NCI-H1694 treated with DMSO at 0.1 percent for 48 hours (cell line): ENCODE measurements around the gene POMP.
"Not testable (repeated sequence)": the region's sequence is repeated elsewhere in the genome, so short reads cannot be mapped to it uniquely, and the experiment has no call there.

Source experiments
- DNase-seq: peaks from one replicate; lab custom pipeline; 2025; lab: John Stamatoyannopoulos, UW

The POMP gene

GRCh38 chr13:28693605-28694491, 34.9 kb downstream of the POMP start:
- not testable (repeated sequence) for DNase-seq

GRCh38 chr13:28697441-28697840, 38.5 kb downstream of the POMP start:
- no peak for DNase-seq

- DNase-seq: no peak
Observed at GRCh38 chr13:28699246-28699645, 40.3 kb downstream of the POMP start.

GRCh38 chr13:28704282-28704681, 45.4 kb downstream of the POMP start:
- DNase-seq: no peak

GRCh38 chr13:28704919-28705318, 46.0 kb downstream of the POMP start:
- no peak for DNase-seq

- no peak for DNase-seq
Observed at GRCh38 chr13:28705461-28706083, 46.6 kb downstream of the POMP start.

- DNase-seq: peak; percentile 3
Observed at GRCh38 chr13:28707629-28708427, 48.9 kb downstream of the POMP start.

- no peak for DNase-seq
Observed at GRCh38 chr13:28710161-28710560, 51.2 kb downstream of the POMP start.

- no peak for DNase-seq
Observed at GRCh38 chr13:28714651-28715050, 55.7 kb downstream of the POMP start.

GRCh38 chr13:28716511-28716910, 57.6 kb downstream of the POMP start:
- DNase-seq: no peak

GRCh38 chr13:28717170-28717569, 58.2 kb downstream of the POMP start:
- no peak for DNase-seq

GRCh38 chr13:28718196-28718542, 59.2 kb downstream of the POMP start:
- DNase-seq: no peak

GRCh38 chr13:28718543-28719226, 59.8 kb downstream of the POMP start, which contains the start of gene SLC46A3:
TSS of gene SLC46A3 (minus strand) at chr13:28718970. CDS start at chr13:28717998, 972 bp downstream.
- DNase-seq: peak; percentile 46

GRCh38 chr13:28719227-28720055, 60.5 kb downstream of the POMP start:
- DNase-seq: no peak

- DNase-seq: no peak
Observed at GRCh38 chr13:28723806-28724205, 64.9 kb downstream of the POMP start.

- DNase-seq: no peak
Observed at GRCh38 chr13:28725046-28725610, 66.2 kb downstream of the POMP start.
